ENCODE results near the gene FAM180A. TPM values are rescaled to one million over a fixed set of nuclear protein-coding genes. Genes with fewer than 3 reads are reported as not detected.

FAM180A gene
- total RNA-seq, 1 donor from 2014 or later = not detected

- peaks cover 3% of the 10 kb centered on the region for H3K27me3 Mint-ChIP-seq (ENCODE audit: unreplicated experiment)
- no peak overlapping the region for H3K4me3 Mint-ChIP-seq (ENCODE audit: unreplicated experiment)
- no peak for DNase-seq (ENCODE audit: low spot score)
- H3K9me3 Mint-ChIP-seq (ENCODE audit: unreplicated experiment) = no peaks in the 10 kb centered on the region
- TF ChIP-seq CTCF (IDR thresholded peaks at IDR 0.05; ENCODE audit: unreplicated experiment) = no peak
- peaks cover 7% of the 10 kb centered on the region for H3K36me3 Mint-ChIP-seq (ENCODE audit: low read depth, unreplicated experiment)
- peak overlapping the region; percentile 80 for H3K27ac Mint-ChIP-seq (ENCODE audit: unreplicated experiment)
- H3K4me1 Mint-ChIP-seq (ENCODE audit: unreplicated experiment) = peaks cover 24% of the 10 kb centered on the region
Observed at GRCh38 chr7:135692055-135692454, 56.6 kb downstream of the FAM180A start.

GRCh38 chr7:135690566-135690965 is 58.0 kb downstream of the FAM180A start:
- no peak for DNase-seq (ENCODE audit: low spot score)
- peaks cover 3% of the 10 kb centered on the region for H3K27me3 Mint-ChIP-seq (ENCODE audit: unreplicated experiment)
- H3K4me1 Mint-ChIP-seq (ENCODE audit: unreplicated experiment) = peaks cover 21% of the 10 kb centered on the region
- H3K36me3 Mint-ChIP-seq (ENCODE audit: low read depth, unreplicated experiment) = peaks cover 14% of the 10 kb centered on the region
- H3K4me3 Mint-ChIP-seq (ENCODE audit: unreplicated experiment) = no peak overlapping the region
- H3K9me3 Mint-ChIP-seq (ENCODE audit: unreplicated experiment) = no peaks in the 10 kb centered on the region
- no peak for TF ChIP-seq CTCF (IDR thresholded peaks at IDR 0.05; ENCODE audit: unreplicated experiment)
- H3K27ac Mint-ChIP-seq (ENCODE audit: unreplicated experiment) = no peak overlapping the region

GRCh38 chr7:135687466-135687865 is 61.1 kb downstream of the FAM180A start:
- peaks cover 30% of the 10 kb centered on the region for H3K4me1 Mint-ChIP-seq (ENCODE audit: unreplicated experiment)
- TF ChIP-seq CTCF (IDR thresholded peaks at IDR 0.05; ENCODE audit: unreplicated experiment) = no peak
- H3K36me3 Mint-ChIP-seq (ENCODE audit: low read depth, unreplicated experiment) = peaks cover 15% of the 10 kb centered on the region
- H3K9me3 Mint-ChIP-seq (ENCODE audit: unreplicated experiment) = no peaks in the 10 kb centered on the region
- H3K4me3 Mint-ChIP-seq (ENCODE audit: unreplicated experiment) = no peak overlapping the region
- DNase-seq (ENCODE audit: low spot score) = no peak
- H3K27ac Mint-ChIP-seq (ENCODE audit: unreplicated experiment) = no peak overlapping the region
- peaks cover 8% of the 10 kb centered on the region for H3K27me3 Mint-ChIP-seq (ENCODE audit: unreplicated experiment)

- H3K4me1 Mint-ChIP-seq (ENCODE audit: unreplicated experiment) = peaks cover 17% of the 10 kb centered on the region
- H3K36me3 Mint-ChIP-seq (ENCODE audit: low read depth, unreplicated experiment) = peaks cover 17% of the 10 kb centered on the region
- H3K27me3 Mint-ChIP-seq (ENCODE audit: unreplicated experiment) = peaks cover 8% of the 10 kb centered on the region
- H3K4me3 Mint-ChIP-seq (ENCODE audit: unreplicated experiment) = no peak overlapping the region
- H3K9me3 Mint-ChIP-seq (ENCODE audit: unreplicated experiment) = no peaks in the 10 kb centered on the region
- no peak for DNase-seq (ENCODE audit: low spot score)
- H3K27ac Mint-ChIP-seq (ENCODE audit: unreplicated experiment) = no peak overlapping the region
- no peak for TF ChIP-seq CTCF (IDR thresholded peaks at IDR 0.05; ENCODE audit: unreplicated experiment)
Observed at GRCh38 chr7:135685306-135686084, 63.1 kb downstream of the FAM180A start.

GRCh38 chr7:135684699-135685098 is 63.9 kb downstream of the FAM180A start:
- Mint-ChIP-seq H3K27ac (ENCODE audit: unreplicated experiment) (no peak overlapping the region), H3K4me3 (ENCODE audit: unreplicated experiment) (no peak overlapping the region), H3K4me1 (ENCODE audit: unreplicated experiment) (peaks cover 15% of the 10 kb centered on the region), H3K9me3 (ENCODE audit: unreplicated experiment) (no peaks in the 10 kb centered on the region), H3K27me3 (ENCODE audit: unreplicated experiment) (peaks cover 8% of the 10 kb centered on the region), H3K36me3 (ENCODE audit: low read depth, unreplicated experiment) (peaks cover 17% of the 10 kb centered on the region)
- DNase-seq (ENCODE audit: low spot score) = no peak
- no peak for TF ChIP-seq CTCF (IDR thresholded peaks at IDR 0.05; ENCODE audit: unreplicated experiment)

All from endothelial cell (in vitro differentiated cells).